DOHH2 (cell line): ENCODE measurements around the gene CNTNAP2.

Experiments used
- H3F3A ChIP-seq: fragments of 200-600 bp; sonication (generic), shearing (Covaris generic); 2 replicates; pipeline ENCODE4 v1.6.0; 2016; ENCODE audit warnings: antibody characterized with exemption, mild to moderate bottlenecking; ENCODE audit not compliant: control insufficient read depth, insufficient read depth
- H3K27ac ChIP-seq: fragments of 200-600 bp; sonication (generic); 2 replicates; pipeline ENCODE4 v1.5.1; 2014; ENCODE audit warnings: low read depth, mild to moderate bottlenecking, low read length, moderate library complexity
- H3K27me3 ChIP-seq: fragments of 200-600 bp; sonication (generic); 2 replicates; pipeline ENCODE4 v1.6.1; 2014; ENCODE audit warnings: mild to moderate bottlenecking, low read length, mixed read lengths; ENCODE audit not compliant: control insufficient read depth
- H3K36me3 ChIP-seq: fragments of 200-600 bp; sonication (generic); 2 replicates; pipeline ENCODE4 v1.6.1; 2014; ENCODE audit warnings: mild to moderate bottlenecking, low read length, moderate library complexity, mixed read lengths; ENCODE audit not compliant: control insufficient read depth
- H3K4me1 ChIP-seq: fragments of 200-600 bp; sonication (generic); 2 replicates; pipeline ENCODE4 v1.6.1; 2014; ENCODE audit warnings: mild to moderate bottlenecking, low read length, mixed read lengths; ENCODE audit not compliant: control insufficient read depth
- H3K4me2 ChIP-seq: fragments of 200-600 bp; sonication (generic); 2 replicates; pipeline ENCODE4 v1.6.0; 2014; ENCODE audit warnings: mild to moderate bottlenecking, low read length, moderate library complexity
- H3K4me3 ChIP-seq: fragments of 200-600 bp; sonication (generic); 2 replicates; pipeline ENCODE4 v1.5.1; 2014; ENCODE audit warnings: mild to moderate bottlenecking, low read length, mixed read lengths
- H3K79me2 ChIP-seq: fragments of 200-600 bp; sonication (generic); 2 replicates; pipeline ENCODE4 v1.6.1; 2014; ENCODE audit warnings: mild to moderate bottlenecking, low read length, mixed read lengths; ENCODE audit not compliant: control insufficient read depth
- H3K9me2 ChIP-seq: fragments of 200-600 bp; sonication (generic); replicated peaks from 2 replicates; pipeline ENCODE4 v1.6.1; 2014; ENCODE audit warnings: mild to moderate bottlenecking, low read length, mixed read lengths; ENCODE audit not compliant: control insufficient read depth
- H3K9me3 ChIP-seq: fragments of 200-600 bp; sonication (generic); 2 replicates; pipeline ENCODE4 v1.6.1; 2014; ENCODE audit warnings: antibody characterized with exemption, low read length, mixed read lengths; ENCODE audit not compliant: control insufficient read depth, insufficient read depth
- H4K20me1 ChIP-seq: fragments of 200-600 bp; sonication (generic); 2 replicates; pipeline ENCODE4 v1.6.0; 2014; ENCODE audit warnings: low read depth, mild to moderate bottlenecking, antibody characterized with exemption, low read length, moderate library complexity; ENCODE audit not compliant: control insufficient read depth, insufficient read depth
- CTCF ChIP-seq: fragments of 200-600 bp; sonication (generic); IDR thresholded peaks from one replicate; pipeline ENCODE4 v1.5.1; 2014; ENCODE audit warnings: antibody characterized with exemption, mild to moderate bottlenecking, low read depth, low read length; ENCODE audit not compliant: poor library complexity, severe bottlenecking
- EZH2phosphoT487 ChIP-seq: fragments of 200-600 bp; sonication (generic); IDR thresholded peaks from 2 replicates; pipeline ENCODE4 v1.6.1; 2017; ENCODE audit warnings: borderline replicate concordance, mild to moderate bottlenecking, antibody characterized with exemption, low read length, moderate library complexity, mixed read lengths

The CNTNAP2 gene

GRCh38 chr7:148380596-148381419, 2264.2 kb downstream of the CNTNAP2 start:
- H4K20me1 ChIP-seq, result no peaks in the 10 kb centered on the region
- no peak for TF ChIP-seq EZH2phosphoT487
- no peak for TF ChIP-seq CTCF
- H3K4me2 ChIP-seq, result no peak overlapping the region
- no peak overlapping the region for H3K4me3 ChIP-seq
- H3K27ac ChIP-seq, result no peak overlapping the region
- H3K79me2 ChIP-seq, result no peaks in the 10 kb centered on the region
- H3F3A ChIP-seq, result no peaks in the 10 kb centered on the region
- H3K9me3 ChIP-seq, result peaks cover 12% of the 10 kb centered on the region; the same call in 1 of the 2 replicates
- H3K27me3 ChIP-seq, result no peaks in the 10 kb centered on the region; the same call in 1 of the 2 replicates
- no peaks in the 10 kb centered on the region for H3K9me2 ChIP-seq
- H3K36me3 ChIP-seq, result no peaks in the 10 kb centered on the region
- no peaks in the 10 kb centered on the region for H3K4me1 ChIP-seq

GRCh38 chr7:148382596-148382995, 2266.0 kb downstream of the CNTNAP2 start:
- H3K4me1 ChIP-seq, result no peaks in the 10 kb centered on the region
- peaks cover 2% of the 10 kb centered on the region; the same call in 1 of the 2 replicates for H3K27me3 ChIP-seq
- H3K27ac ChIP-seq, result no peak overlapping the region
- no peaks in the 10 kb centered on the region for H3K36me3 ChIP-seq
- TF ChIP-seq EZH2phosphoT487 (no peak), CTCF (no peak)
- no peak overlapping the region for H3K4me3 ChIP-seq
- peaks cover 12% of the 10 kb centered on the region; the same call in 1 of the 2 replicates for H3K9me3 ChIP-seq
- H3K9me2 ChIP-seq, result no peaks in the 10 kb centered on the region
- H4K20me1 ChIP-seq, result no peaks in the 10 kb centered on the region
- H3F3A ChIP-seq, result no peaks in the 10 kb centered on the region
- H3K4me2 ChIP-seq, result no peak overlapping the region
- no peaks in the 10 kb centered on the region for H3K79me2 ChIP-seq

- no peaks in the 10 kb centered on the region for H3F3A ChIP-seq
These were observed 2267.1 kb downstream of the CNTNAP2 start for GRCh38 chr7:148383651-148384050.

More at GRCh38 chr7:148383651-148384050, 2267.1 kb downstream of the CNTNAP2 start:
- H3K27me3 ChIP-seq, result peaks cover 2% of the 10 kb centered on the region; the same call in 1 of the 2 replicates
- H3K79me2 ChIP-seq, result no peaks in the 10 kb centered on the region
- peaks cover 12% of the 10 kb centered on the region; the same call in 1 of the 2 replicates for H3K9me3 ChIP-seq
- H3K9me2 ChIP-seq, result no peaks in the 10 kb centered on the region
- no peak overlapping the region for H3K4me3 ChIP-seq
- H3K36me3 ChIP-seq, result no peaks in the 10 kb centered on the region
- H3K4me1 ChIP-seq, result no peaks in the 10 kb centered on the region
- H3K27ac ChIP-seq, result no peak overlapping the region
- TF ChIP-seq EZH2phosphoT487, result no peak
- no peak for TF ChIP-seq CTCF
- no peak overlapping the region for H3K4me2 ChIP-seq
- H4K20me1 ChIP-seq, result no peaks in the 10 kb centered on the region
